ENCODE results near the gene ST8SIA5. TPM values are rescaled to one million over a fixed set of nuclear protein-coding genes. Genes with fewer than 3 reads are reported as not detected.

Gene ST8SIA5
- total and polyA plus RNA-seq, 4 donors = 0.08 to 0.42 (median 0.29) TPM; not detected in 1

DNA sequence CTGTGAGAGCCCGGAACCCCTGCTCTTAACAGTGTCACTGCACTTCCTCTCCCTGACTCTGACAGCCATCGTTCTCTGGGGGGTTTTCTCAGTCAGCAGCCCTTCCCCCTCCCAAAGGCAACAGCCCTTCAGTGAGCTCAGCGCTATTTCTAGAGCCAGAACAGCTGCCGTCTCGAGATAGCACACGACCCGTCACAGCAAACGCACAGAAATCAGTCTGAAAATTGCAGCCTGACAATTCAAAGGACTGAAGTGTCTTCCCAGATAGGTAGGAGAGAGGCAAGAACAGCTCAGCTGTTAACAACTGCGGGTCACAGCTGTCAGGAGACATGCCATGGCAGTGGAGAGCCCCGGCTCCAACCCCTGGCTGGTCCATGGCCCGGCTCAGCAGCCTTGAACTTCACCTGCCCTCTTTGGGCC is 45.4 kb downstream of the ST8SIA5 start:
- DNase-seq (no peak), ATAC-seq (ENCODE audit: low FRiP score) (no peak)
- H3K36me3 ChIP-seq (ENCODE audit: control insufficient read depth in 1 of 2, insufficient read depth in 2 of 2, low read length in 1 of 2) = no peaks in the 10 kb centered on the region
- no peaks in the 10 kb centered on the region for H3K9me3 ChIP-seq (ENCODE audit: control insufficient read depth, low read length)
- intact Hi-C loops (cut with DNase I) = no loop called here
- no peaks in the 10 kb centered on the region for H3K27me3 ChIP-seq (ENCODE audit: control insufficient read depth in 1 of 2, insufficient read depth in 2 of 2, low read length in 1 of 2)
- no peak overlapping the region for H3K4me3 ChIP-seq (ENCODE audit: low read length in 2 of 2)
- 22 to 25% methylated on average over 11 of the region's 11 CpGs for WGBS, 2 donors
- H3K4me1 ChIP-seq (ENCODE audit: control insufficient read depth in 1 of 2, insufficient read depth in 2 of 2, low read length in 2 of 2) = no peaks in the 10 kb centered on the region
- no peak overlapping the region for H3K27ac ChIP-seq (ENCODE audit: low read depth in 1 of 2, low read length in 2 of 2)

DNA sequence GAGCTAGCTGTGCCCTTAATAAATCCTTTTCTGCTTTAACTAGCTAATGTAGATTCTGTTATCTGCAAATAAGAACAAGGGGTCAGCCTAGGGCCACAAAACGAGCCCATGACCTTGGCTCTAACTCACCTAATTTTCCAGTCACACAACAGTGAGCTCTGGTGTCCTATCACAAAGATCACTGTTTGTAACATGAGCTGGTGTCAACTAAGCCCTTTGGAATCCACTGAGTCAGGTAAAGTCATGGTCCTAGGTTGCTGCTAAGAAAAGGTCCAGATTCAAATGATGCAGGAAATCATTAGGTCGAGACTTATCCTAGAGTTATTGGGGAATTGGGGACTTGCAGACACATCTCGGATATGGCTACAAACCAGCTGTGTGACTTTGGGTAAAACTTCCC is 49.9 kb downstream of the ST8SIA5 start:
- no peak for ATAC-seq (ENCODE audit: low FRiP score)

DNA sequence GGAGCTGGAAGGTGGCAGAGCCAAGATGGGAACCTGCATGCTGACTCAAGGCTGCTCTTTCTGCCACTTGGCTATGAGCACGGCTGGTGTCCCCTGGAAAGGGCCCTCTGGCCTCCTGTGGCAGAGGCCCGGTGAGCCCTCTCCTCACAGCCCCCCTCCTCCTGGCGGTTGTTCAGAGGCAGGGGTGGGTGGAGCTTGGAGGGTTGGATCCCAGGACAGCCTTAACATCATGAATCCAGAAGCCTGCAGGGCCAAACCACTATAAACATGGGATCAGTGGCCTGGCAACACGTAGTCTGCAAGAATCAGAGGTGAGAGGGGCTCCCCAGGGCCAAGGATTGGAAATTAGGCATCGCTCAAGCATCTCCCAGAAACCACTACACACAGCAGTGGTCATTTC is 51.3 kb downstream of the ST8SIA5 start:
- DNase-seq (no peak), ATAC-seq (ENCODE audit: low FRiP score) (no peak)
- Histone ChIP-seq H3K27ac (ENCODE audit: low read depth in 1 of 2, low read length in 2 of 2) (no peak overlapping the region), H3K36me3 (ENCODE audit: control insufficient read depth in 1 of 2, insufficient read depth in 2 of 2, low read length in 1 of 2) (no peaks in the 10 kb centered on the region), H3K4me3 (ENCODE audit: low read length in 2 of 2) (no peak overlapping the region), H3K9me3 (ENCODE audit: control insufficient read depth, low read length) (no peaks in the 10 kb centered on the region), H3K27me3 (ENCODE audit: control insufficient read depth in 1 of 2, insufficient read depth in 2 of 2, low read length in 1 of 2) (no peaks in the 10 kb centered on the region), H3K4me1 (ENCODE audit: control insufficient read depth in 1 of 2, insufficient read depth in 2 of 2, low read length in 2 of 2) (no peaks in the 10 kb centered on the region)
- intact Hi-C loops (cut with DNase I) = no loop called here
- 31 to 36% methylated on average over 5 of the region's 5 CpGs for WGBS, 2 donors

More for the DNA sequence above, 49.9 kb downstream of the ST8SIA5 start:
- Histone ChIP-seq H3K27ac (ENCODE audit: low read depth in 1 of 2, low read length in 2 of 2) (no peak overlapping the region), H3K4me1 (ENCODE audit: control insufficient read depth in 1 of 2, insufficient read depth in 2 of 2, low read length in 2 of 2) (no peaks in the 10 kb centered on the region), H3K27me3 (ENCODE audit: control insufficient read depth in 1 of 2, insufficient read depth in 2 of 2, low read length in 1 of 2) (no peaks in the 10 kb centered on the region), H3K36me3 (ENCODE audit: control insufficient read depth in 1 of 2, insufficient read depth in 2 of 2, low read length in 1 of 2) (no peaks in the 10 kb centered on the region), H3K4me3 (ENCODE audit: low read length in 2 of 2) (no peak overlapping the region), H3K9me3 (ENCODE audit: control insufficient read depth, low read length) (no peaks in the 10 kb centered on the region)
- intact Hi-C loops (cut with DNase I) = no loop called here
- DNase-seq = no peak
- 67 to 72% methylated on average over 3 of the region's 3 CpGs for WGBS, 2 donors

DNA sequence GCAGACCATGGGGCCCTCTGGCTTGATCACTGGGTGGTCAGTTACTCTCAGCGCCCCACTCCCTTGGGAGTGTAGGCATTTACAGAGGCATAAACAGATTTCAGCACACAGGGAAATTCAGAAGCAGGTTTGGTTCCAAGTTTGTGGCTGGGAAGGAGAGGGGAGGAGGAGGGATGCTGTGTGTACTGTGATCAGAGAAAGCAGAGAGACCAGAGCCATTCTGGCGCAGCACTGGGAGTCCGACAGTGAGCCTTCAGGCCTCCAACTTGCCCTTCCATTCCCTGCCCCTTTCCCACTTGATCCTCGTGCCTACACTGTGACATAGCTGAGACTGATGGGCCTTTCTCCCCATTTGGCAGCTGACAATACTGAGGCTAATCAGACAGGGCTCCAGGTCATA is 52.0 kb downstream of the ST8SIA5 start:
- no peak for ATAC-seq (ENCODE audit: low FRiP score)
- no peak for DNase-seq
- no peak overlapping the region for H3K27ac ChIP-seq (ENCODE audit: low read depth in 1 of 2, low read length in 2 of 2)
- 76 to 79% methylated on average over 4 of the region's 4 CpGs for WGBS, 2 donors
- intact Hi-C loops (cut with DNase I) = no loop called here
- no peak overlapping the region for H3K4me3 ChIP-seq (ENCODE audit: low read length in 2 of 2)
- H3K4me1 ChIP-seq (ENCODE audit: control insufficient read depth in 1 of 2, insufficient read depth in 2 of 2, low read length in 2 of 2) = no peaks in the 10 kb centered on the region
- H3K36me3 ChIP-seq (ENCODE audit: control insufficient read depth in 1 of 2, insufficient read depth in 2 of 2, low read length in 1 of 2) = no peaks in the 10 kb centered on the region
- H3K9me3 ChIP-seq (ENCODE audit: control insufficient read depth, low read length) = no peaks in the 10 kb centered on the region
- no peaks in the 10 kb centered on the region for H3K27me3 ChIP-seq (ENCODE audit: control insufficient read depth in 1 of 2, insufficient read depth in 2 of 2, low read length in 1 of 2)

DNA sequence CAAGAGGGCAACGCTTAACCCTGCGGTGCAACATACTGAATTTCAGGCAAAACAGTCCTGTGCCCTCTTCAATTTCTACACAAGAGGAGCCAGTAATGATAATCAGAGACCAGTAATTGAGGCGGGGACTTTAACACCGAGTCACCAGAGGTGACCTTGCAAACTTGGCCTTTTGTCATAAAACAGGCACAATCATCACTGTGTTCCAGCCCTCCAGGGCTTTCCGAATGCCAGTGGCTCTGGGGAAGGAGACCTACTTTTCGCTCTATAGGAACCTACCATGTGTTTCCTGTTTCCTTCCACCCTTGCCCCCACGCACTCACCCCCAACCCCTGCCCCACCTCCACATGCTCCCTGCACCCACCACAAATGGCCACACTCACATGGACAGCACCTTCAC is 52.7 kb downstream of the ST8SIA5 start:
- 72 to 75% methylated on average over 7 of the region's 7 CpGs for WGBS, 2 donors
- H3K4me1 ChIP-seq (ENCODE audit: control insufficient read depth in 1 of 2, insufficient read depth in 2 of 2, low read length in 2 of 2) = no peaks in the 10 kb centered on the region
- no peak overlapping the region for H3K4me3 ChIP-seq (ENCODE audit: low read length in 2 of 2)
- ATAC-seq (ENCODE audit: low FRiP score) = no peak
- H3K9me3 ChIP-seq (ENCODE audit: control insufficient read depth, low read length) = no peaks in the 10 kb centered on the region
- no peak for DNase-seq
- intact Hi-C loops (cut with DNase I) = no loop called here
- no peaks in the 10 kb centered on the region for H3K36me3 ChIP-seq (ENCODE audit: control insufficient read depth in 1 of 2, insufficient read depth in 2 of 2, low read length in 1 of 2)
- no peak overlapping the region for H3K27ac ChIP-seq (ENCODE audit: low read depth in 1 of 2, low read length in 2 of 2)
- no peaks in the 10 kb centered on the region for H3K27me3 ChIP-seq (ENCODE audit: control insufficient read depth in 1 of 2, insufficient read depth in 2 of 2, low read length in 1 of 2)

DNA sequence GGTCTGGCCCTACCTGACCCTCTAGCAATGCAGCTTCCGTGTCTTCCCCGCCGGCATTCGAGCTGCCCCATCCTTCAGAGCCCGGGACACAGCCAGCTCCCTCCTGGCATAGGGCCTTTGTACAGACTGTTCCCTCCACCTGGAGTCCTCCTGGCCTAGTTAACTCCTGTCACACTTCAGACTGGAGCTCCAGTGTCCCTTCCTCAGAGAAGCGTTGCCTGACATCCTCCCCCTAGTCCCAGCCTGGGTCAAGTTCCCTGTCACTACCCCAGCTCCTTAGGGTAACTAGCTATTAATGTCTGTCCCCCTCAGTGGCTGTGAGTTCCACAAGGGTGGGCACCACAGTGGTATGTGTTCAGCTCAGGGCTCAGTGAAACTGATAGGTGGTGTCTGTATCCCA is 54.4 kb downstream of the ST8SIA5 start:
- DNase-seq = no peak
- WGBS, 2 donors = 83 to 89% methylated on average over 6 of the region's 6 CpGs

DNA sequence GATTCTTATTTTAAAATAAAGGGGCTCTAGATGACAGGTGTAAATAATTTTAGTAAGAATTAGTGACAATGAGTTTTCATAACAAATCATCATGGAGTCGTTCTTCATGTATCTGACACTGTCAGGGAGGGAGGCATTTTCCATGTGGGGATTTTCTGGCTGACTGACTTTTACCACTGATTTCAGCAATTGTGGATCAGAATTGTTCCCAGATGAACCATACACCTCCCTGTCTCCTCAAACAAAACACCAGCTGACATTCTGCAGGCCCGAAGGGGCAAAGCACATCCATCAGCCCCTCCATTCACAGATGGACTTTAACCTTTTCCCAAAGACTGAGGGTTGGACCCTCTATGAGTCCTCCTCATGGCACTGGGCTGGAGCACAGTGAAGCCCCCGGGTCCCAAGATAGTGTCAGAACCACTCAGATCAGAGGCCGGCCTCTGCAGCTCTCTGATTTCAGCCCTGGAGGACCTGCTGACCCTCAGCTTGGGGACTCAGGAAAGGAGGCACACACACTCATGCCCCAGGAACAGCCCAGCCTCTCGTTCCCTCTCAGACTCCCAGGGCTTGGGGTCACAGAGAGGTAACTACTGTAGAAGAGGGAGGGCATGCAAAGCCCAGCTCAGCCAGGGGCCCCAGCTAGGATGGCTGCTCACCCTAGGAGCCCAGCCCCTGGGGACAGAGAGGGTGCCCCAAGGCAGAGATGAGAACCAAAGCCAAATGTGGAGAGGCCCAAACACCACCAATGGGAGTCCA is 56.6 kb downstream of the ST8SIA5 start:
- ATAC-seq (ENCODE audit: low FRiP score) (no peak), DNase-seq (no peak)
- H3K4me3 ChIP-seq (ENCODE audit: low read length in 2 of 2) = no peak overlapping the region
- no peaks in the 10 kb centered on the region for H3K27me3 ChIP-seq (ENCODE audit: control insufficient read depth in 1 of 2, insufficient read depth in 2 of 2, low read length in 1 of 2)
- WGBS, 2 donors = 28 to 36% methylated on average over 5 of the region's 5 CpGs
- H3K27ac ChIP-seq (ENCODE audit: low read depth in 1 of 2, low read length in 2 of 2) = no peak overlapping the region
- H3K9me3 ChIP-seq (ENCODE audit: control insufficient read depth, low read length) = no peaks in the 10 kb centered on the region
- no peaks in the 10 kb centered on the region for H3K4me1 ChIP-seq (ENCODE audit: control insufficient read depth in 1 of 2, insufficient read depth in 2 of 2, low read length in 2 of 2)
- intact Hi-C loops (cut with DNase I) = no loop called here
- no peaks in the 10 kb centered on the region for H3K36me3 ChIP-seq (ENCODE audit: control insufficient read depth in 1 of 2, insufficient read depth in 2 of 2, low read length in 1 of 2)

More for the DNA sequence above, 54.4 kb downstream of the ST8SIA5 start:
- no peaks in the 10 kb centered on the region for H3K36me3 ChIP-seq (ENCODE audit: control insufficient read depth in 1 of 2, insufficient read depth in 2 of 2, low read length in 1 of 2)
- peak; percentile 17 for ATAC-seq (ENCODE audit: low FRiP score)
- H3K4me3 ChIP-seq (ENCODE audit: low read length in 2 of 2) = no peak overlapping the region
- H3K9me3 ChIP-seq (ENCODE audit: control insufficient read depth, low read length) = no peaks in the 10 kb centered on the region
- H3K27me3 ChIP-seq (ENCODE audit: control insufficient read depth in 1 of 2, insufficient read depth in 2 of 2, low read length in 1 of 2) = no peaks in the 10 kb centered on the region
- H3K27ac ChIP-seq (ENCODE audit: low read depth in 1 of 2, low read length in 2 of 2) = no peak overlapping the region
- no peaks in the 10 kb centered on the region for H3K4me1 ChIP-seq (ENCODE audit: control insufficient read depth in 1 of 2, insufficient read depth in 2 of 2, low read length in 2 of 2)
- intact Hi-C loops (cut with DNase I) = no loop called here

DNA sequence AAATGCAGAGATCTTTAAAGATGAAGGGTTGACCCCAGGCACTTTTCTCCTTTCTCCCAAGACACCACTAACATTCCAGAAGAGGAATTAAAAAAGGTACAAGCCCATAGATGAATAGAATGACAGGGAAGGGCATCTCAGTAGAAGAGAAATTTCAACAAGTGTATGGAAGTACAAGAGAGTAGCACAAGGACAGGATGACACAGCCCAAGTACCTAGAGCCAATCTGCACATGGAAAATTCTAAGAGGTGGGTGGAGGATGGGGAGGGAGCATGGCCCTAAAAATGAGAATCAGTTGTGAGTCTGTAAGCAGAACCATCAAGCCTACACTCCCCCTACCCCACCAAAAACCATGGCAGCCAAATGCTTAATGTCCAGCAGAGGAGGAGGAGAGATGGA is 60.2 kb downstream of the ST8SIA5 start:
- Histone ChIP-seq H3K9me3 (ENCODE audit: control insufficient read depth, low read length) (no peaks in the 10 kb centered on the region), H3K4me1 (ENCODE audit: control insufficient read depth in 1 of 2, insufficient read depth in 2 of 2, low read length in 2 of 2) (no peaks in the 10 kb centered on the region), H3K4me3 (ENCODE audit: low read length in 2 of 2) (no peak overlapping the region), H3K36me3 (ENCODE audit: control insufficient read depth in 1 of 2, insufficient read depth in 2 of 2, low read length in 1 of 2) (no peaks in the 10 kb centered on the region), H3K27ac (ENCODE audit: low read depth in 1 of 2, low read length in 2 of 2) (no peak overlapping the region), H3K27me3 (ENCODE audit: control insufficient read depth in 1 of 2, insufficient read depth in 2 of 2, low read length in 1 of 2) (no peaks in the 10 kb centered on the region)
- ATAC-seq (ENCODE audit: low FRiP score) (no peak), DNase-seq (no peak)
- intact Hi-C loops (cut with DNase I) = no loop called here

DNA sequence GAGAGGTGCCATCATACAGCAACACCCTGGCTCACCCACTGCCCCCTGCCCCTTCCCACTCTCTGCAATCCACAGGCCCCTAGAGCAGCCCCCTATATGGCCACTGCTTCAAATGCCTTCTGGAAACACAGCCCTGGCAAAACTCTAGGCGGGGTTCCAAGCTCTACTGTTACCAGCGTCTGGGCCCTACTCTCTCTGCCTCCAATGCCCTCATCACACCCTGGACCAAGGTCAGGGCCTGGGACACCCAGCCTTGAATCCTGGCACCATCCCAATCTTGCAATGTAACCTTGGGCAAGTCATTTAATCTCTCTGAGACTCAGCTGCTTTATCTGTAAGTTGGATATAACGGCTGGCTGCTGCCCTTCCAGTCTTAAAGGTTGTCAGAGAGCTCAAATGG is 60.6 kb downstream of the ST8SIA5 start:
- H3K4me3 ChIP-seq (ENCODE audit: low read length in 2 of 2) = no peak overlapping the region
- ATAC-seq (ENCODE audit: low FRiP score) = peak; percentile 31
- no peak overlapping the region for H3K27ac ChIP-seq (ENCODE audit: low read depth in 1 of 2, low read length in 2 of 2)
- intact Hi-C loops (cut with DNase I) = no loop called here
- H3K27me3 ChIP-seq (ENCODE audit: control insufficient read depth in 1 of 2, insufficient read depth in 2 of 2, low read length in 1 of 2) = no peaks in the 10 kb centered on the region
- no peaks in the 10 kb centered on the region for H3K36me3 ChIP-seq (ENCODE audit: control insufficient read depth in 1 of 2, insufficient read depth in 2 of 2, low read length in 1 of 2)
- WGBS, 2 donors = 50 to 56% methylated on average over 3 of the region's 3 CpGs
- no peak for DNase-seq
- H3K4me1 ChIP-seq (ENCODE audit: control insufficient read depth in 1 of 2, insufficient read depth in 2 of 2, low read length in 2 of 2) = no peaks in the 10 kb centered on the region
- H3K9me3 ChIP-seq (ENCODE audit: control insufficient read depth, low read length) = no peaks in the 10 kb centered on the region

Measured in aorta (tissue), 5 donors.